Stimulated activated CD8-positive, alpha-beta memory T cell treated with anti-CD3 and anti-CD28 coated beads, Interleukin-4, amount 100 ng/mL, for 4 hours (primary cell): ENCODE results near the gene TES.

Source experiments
- DNase-seq, 2 donors: peaks; one replicate each; pipeline ENCODE4 v3.0.0-alpha.2; 2020; ENCODE audit warnings: low read depth in 2 of 2, low spot score in 1 of 2

Gene TES

GRCh38 chr7:116193329-116194087 is 16.8 kb upstream of the TES start:
- no peak for DNase-seq

GRCh38 chr7:116194115-116194514 is 16.2 kb upstream of the TES start:
- DNase-seq, result no peak

GRCh38 chr7:116195451-116195850 is 14.9 kb upstream of the TES start:
- DNase-seq, result no peak

GRCh38 chr7:116196947-116197346 is 13.4 kb upstream of the TES start:
- DNase-seq, result no peak

GRCh38 chr7:116197360-116197759 is 13.0 kb upstream of the TES start:
- no peak for DNase-seq

GRCh38 chr7:116198748-116199410 is 11.5 kb upstream of the TES start:
- no peak for DNase-seq

- no peak for DNase-seq
Observed at GRCh38 chr7:116200963-116201362, 9.4 kb upstream of the TES start.

GRCh38 chr7:116206141-116206540 is 4.2 kb upstream of the TES start:
- DNase-seq, result no peak

- DNase-seq, result no peak
Observed at GRCh38 chr7:116208919-116209318, 1.4 kb upstream of the TES start.

- DNase-seq, result no peak
Observed at GRCh38 chr7:116209561-116210070, 723 bp upstream of the TES start.

- DNase-seq, result peak; percentile 46 to 54
Observed at GRCh38 chr7:116211006-116211912, 920 bp downstream of the TES start.

- no peak for DNase-seq
Observed at GRCh38 chr7:116211913-116212596, 1.7 kb downstream of the TES start.

- no peak for DNase-seq
Observed at GRCh38 chr7:116212869-116213268, 2.5 kb downstream of the TES start.

GRCh38 chr7:116213361-116214130 is 3.2 kb downstream of the TES start:
- DNase-seq, result no peak

GRCh38 chr7:116214921-116215320 is 4.6 kb downstream of the TES start:
- no peak for DNase-seq

GRCh38 chr7:116215551-116215950 is 5.2 kb downstream of the TES start:
- DNase-seq, result no peak

- DNase-seq, result no peak
Observed at GRCh38 chr7:116216956-116217571, 6.7 kb downstream of the TES start.

- no peak for DNase-seq
Observed at GRCh38 chr7:116218051-116218645, 7.8 kb downstream of the TES start.

- DNase-seq, result no peak
Observed at GRCh38 chr7:116218747-116219146, 8.4 kb downstream of the TES start.
